Measurements from ENCODE around the gene HOXC12. TPM values are rescaled to one million over a fixed set of nuclear protein-coding genes. Genes with fewer than 3 reads are reported as not detected.

Gene HOXC12
- total RNA-seq, 1 experiment from 2014 or later = 5.1 TPM

- CTCF ChIA-PET = interaction anchor here (0.6 to 1.0 kb wide), 8 partner anchors 12 to 364 kb away, joined by 3 to 8 read pairs (median 4); partner anchors contain the start of gene HOXC10
- H3K4me1 ChIP-seq (ENCODE audit: control insufficient read depth, insufficient read depth, low read length) = peaks cover 45% of the 10 kb centered on the region
- POLR2A ChIA-PET = interaction anchor here (0.6 to 0.7 kb wide), 2 partner anchors 183 to 200 kb away, joined by 3 read pairs; no protein-coding TSS in a partner anchor
- peak overlapping the region; percentile 47 to 66 for H3K4me3 ChIP-seq (ENCODE audit: low read depth in 2 of 2, low read length in 2 of 2)
- intact Hi-C loops (cut with micrococcal nuclease; ENCODE audit: unreplicated experiment) = loop anchor here (1.0 kb wide), 3 partner anchors 15 to 195 kb away; no protein-coding TSS in a partner anchor
- no peak for ATAC-seq
- H3K27ac ChIP-seq (ENCODE audit: low read length) = peak overlapping the region; percentile 99
- TF ChIP-seq POLR2AphosphoS5 (IDR thresholded peaks at IDR 0.05; ENCODE audit: low read depth, low read length) = peak; percentile 44; the same call in 1 of the 2 replicates
- no peak for TF ChIP-seq TCF7L2 (IDR thresholded peaks at IDR 0.05; ENCODE audit: low read depth, low read length)
- no peak for DNase-seq (ENCODE audit: low read depth, low spot score)
- BruUV-seq (replicated peaks) = no TSS peak
- in situ Hi-C loops (cut with HindIII; ENCODE audit: low pct_unique_long_range_greater_than_20kb, low sequenced_read_pairs) = no loop called here
- no peaks in the 10 kb centered on the region for H3K9me3 ChIP-seq (ENCODE audit: control insufficient read depth, insufficient read depth, low read depth, low read length)
- no peaks in the 10 kb centered on the region for H3K27me3 ChIP-seq (ENCODE audit: control insufficient read depth, insufficient read depth, low read length)
- H3K36me3 ChIP-seq (ENCODE audit: control insufficient read depth, insufficient read depth, low read length) = peaks cover 3% of the 10 kb centered on the region; the same call in 1 of the 2 replicates
Measured at GRCh38 chr12:54006559-54007220, 52.0 kb downstream of the HOXC12 start.

GRCh38 chr12:54007538-54008259 is 53.0 kb downstream of the HOXC12 start:
- in situ Hi-C loops (cut with HindIII; ENCODE audit: low pct_unique_long_range_greater_than_20kb, low sequenced_read_pairs) = no loop called here
- intact Hi-C loops (cut with micrococcal nuclease; ENCODE audit: unreplicated experiment) = no loop called here
- Histone ChIP-seq H3K27me3 (ENCODE audit: control insufficient read depth, insufficient read depth, low read length) (no peaks in the 10 kb centered on the region), H3K4me3 (ENCODE audit: low read depth in 2 of 2, low read length in 2 of 2) (peak overlapping the region; percentile 47 to 66), H3K4me1 (ENCODE audit: control insufficient read depth, insufficient read depth, low read length) (peaks cover 49% of the 10 kb centered on the region), H3K9me3 (ENCODE audit: control insufficient read depth, insufficient read depth, low read depth, low read length) (no peaks in the 10 kb centered on the region), H3K27ac (ENCODE audit: low read length) (peak overlapping the region; percentile 99), H3K36me3 (ENCODE audit: control insufficient read depth, insufficient read depth, low read length) (peaks cover 1% of the 10 kb centered on the region; the same call in 1 of the 2 replicates)
- no peak for DNase-seq (ENCODE audit: low read depth, low spot score)
- CTCF ChIA-PET = interaction anchor here (0.5 to 1.5 kb wide), 9 partner anchors 19 to 317 kb away, joined by 3 to 6 read pairs (median 3); partner anchors contain the start of genes COPZ1 and HOXC10
- no TSS peak for BruUV-seq (replicated peaks)
- TF ChIP-seq POLR2AphosphoS5 (IDR thresholded peaks at IDR 0.05; ENCODE audit: low read depth, low read length) (no peak), TCF7L2 (IDR thresholded peaks at IDR 0.05; ENCODE audit: low read depth, low read length) (no peak), REST (IDR thresholded peaks at IDR 0.05; ENCODE audit: insufficient read depth in 1 of 2, low read depth in 2 of 2, low read length in 1 of 2) (no peak), SIN3A (IDR thresholded peaks at IDR 0.05; ENCODE audit: borderline replicate concordance, insufficient read depth, low read depth, low read length) (no peak)
- POLR2A ChIA-PET = interaction anchor here (1.4 kb wide), 1 partner anchor 9 kb away, joined by 5 read pairs; no protein-coding TSS in a partner anchor
- no peak for ATAC-seq

- TF ChIP-seq POLR2AphosphoS5 (IDR thresholded peaks at IDR 0.05; ENCODE audit: low read depth, low read length) = no peak
- no peak for TF ChIP-seq TCF7L2 (IDR thresholded peaks at IDR 0.05; ENCODE audit: low read depth, low read length)
- TF ChIP-seq CTCF (IDR thresholded peaks at IDR 0.05) = no peak
- intact Hi-C loops (cut with micrococcal nuclease; ENCODE audit: unreplicated experiment) = no loop called here
- peak overlapping the region; percentile 99 for H3K27ac ChIP-seq (ENCODE audit: low read length)
Measured at GRCh38 chr12:54008260-54008552, 53.5 kb downstream of the HOXC12 start.

More at GRCh38 chr12:54008260-54008552, 53.5 kb downstream of the HOXC12 start:
- ATAC-seq = 0 out of 2 replicates have a peak, but pooled peaks have one; percentile 2
- Histone ChIP-seq H3K4me1 (ENCODE audit: control insufficient read depth, insufficient read depth, low read length) (peaks cover 52% of the 10 kb centered on the region), H3K9me3 (ENCODE audit: control insufficient read depth, insufficient read depth, low read depth, low read length) (no peaks in the 10 kb centered on the region), H3K27me3 (ENCODE audit: control insufficient read depth, insufficient read depth, low read length) (no peaks in the 10 kb centered on the region), H3K4me3 (ENCODE audit: low read depth in 2 of 2, low read length in 2 of 2) (peak overlapping the region; percentile 47 to 66), H3K36me3 (ENCODE audit: control insufficient read depth, insufficient read depth, low read length) (no peaks in the 10 kb centered on the region)
- no TSS peak for BruUV-seq (replicated peaks)
- in situ Hi-C loops (cut with HindIII; ENCODE audit: low pct_unique_long_range_greater_than_20kb, low sequenced_read_pairs) = no loop called here
- no peak for DNase-seq (ENCODE audit: low read depth, low spot score)
- ChIA-PET POLR2A (interaction anchor here (1.4 kb wide), 1 partner anchor 9 kb away, joined by 5 read pairs; no protein-coding TSS in a partner anchor), CTCF (interaction anchor here (0.6 to 1.5 kb wide), 6 partner anchors 18 to 317 kb away, joined by 3 to 6 read pairs (median 4); partner anchors contain the start of genes COPZ1 and HOXC10)

Data from Panc1 (cell line).